Measurements from ENCODE around the gene SHC4.
A peak's percentile ranks its signal among the peaks of the same experiment; 100 is the strongest.
"Not testable (repeated sequence)": the region's sequence is repeated elsewhere in the genome, so short reads cannot be mapped to it uniquely, and the experiment has no call there.

The SHC4 gene

DNA sequence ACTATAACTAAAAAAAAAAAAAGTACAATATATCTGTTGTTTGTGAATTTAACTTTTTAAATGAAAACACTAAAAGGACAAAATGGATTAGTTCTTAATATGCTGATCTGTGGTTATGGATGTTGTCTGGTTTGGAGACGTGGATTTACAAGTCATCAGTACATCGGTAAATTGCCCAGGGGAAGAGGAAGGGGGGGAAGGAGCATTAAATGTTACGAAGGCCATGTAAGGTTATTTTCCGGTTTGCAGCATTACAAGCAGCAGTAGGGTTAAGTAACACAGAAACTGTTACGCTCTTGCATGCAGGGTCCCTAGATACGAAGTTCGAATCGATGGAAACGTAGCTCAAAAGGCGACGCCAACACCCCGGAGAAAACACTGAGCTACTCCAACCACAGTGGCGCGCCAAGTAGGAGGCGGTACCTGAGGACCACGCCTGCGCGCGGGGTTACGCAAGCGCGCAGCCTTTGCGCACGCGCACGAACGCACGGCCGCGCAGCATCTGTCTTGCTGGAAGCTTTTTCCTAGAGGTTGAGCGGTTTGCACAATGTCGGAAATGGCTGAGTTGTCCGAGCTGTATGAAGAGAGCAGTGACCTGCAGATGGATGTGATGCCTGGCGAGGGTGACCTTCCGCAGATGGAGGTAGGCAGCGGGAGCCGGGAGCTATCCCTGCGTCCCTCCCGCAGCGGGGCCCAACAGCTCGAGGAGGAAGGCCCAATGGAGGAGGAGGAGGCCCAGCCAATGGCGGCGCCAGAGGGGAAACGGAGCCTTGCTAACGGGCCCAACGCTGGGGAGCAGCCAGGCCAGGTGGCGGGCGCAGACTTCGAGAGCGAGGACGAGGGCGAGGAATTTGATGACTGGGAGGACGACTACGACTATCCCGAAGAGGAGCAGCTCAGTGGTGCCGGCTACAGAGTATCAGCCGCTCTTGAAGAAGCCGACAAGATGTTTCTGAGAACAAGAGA is 85.8 kb downstream of the SHC4 start, which contains the start of gene EID1:
Gene EID1 (plus strand): TSS at position 505 of the 966 bp plus-strand sequence. CDS start 43 bp downstream, at position 548.
- peak; percentile 62 for DNase-seq

DNA sequence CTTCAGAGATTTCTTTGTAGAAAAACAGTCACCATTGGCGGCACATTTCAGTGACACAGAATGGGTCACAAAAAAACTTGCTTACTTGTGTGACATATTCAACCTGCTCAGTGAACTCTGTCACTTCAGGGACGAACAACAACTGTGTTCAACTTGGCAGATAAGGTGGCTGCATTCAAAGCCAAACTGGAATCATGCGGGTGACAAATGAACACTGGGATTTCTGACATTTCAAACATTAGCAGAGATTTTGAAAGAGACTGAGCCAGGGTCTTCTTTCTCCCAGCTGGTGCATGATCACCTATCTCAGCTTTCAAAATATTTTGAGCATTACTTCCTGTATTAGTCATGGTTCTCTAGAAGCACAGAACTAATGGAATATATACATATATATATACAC is 87.7 kb downstream of the SHC4 start:
- DNase-seq: no peak

GRCh38 chr15:48875241-48875960 is 88.3 kb downstream of the SHC4 start:
- no peak for DNase-seq

DNA sequence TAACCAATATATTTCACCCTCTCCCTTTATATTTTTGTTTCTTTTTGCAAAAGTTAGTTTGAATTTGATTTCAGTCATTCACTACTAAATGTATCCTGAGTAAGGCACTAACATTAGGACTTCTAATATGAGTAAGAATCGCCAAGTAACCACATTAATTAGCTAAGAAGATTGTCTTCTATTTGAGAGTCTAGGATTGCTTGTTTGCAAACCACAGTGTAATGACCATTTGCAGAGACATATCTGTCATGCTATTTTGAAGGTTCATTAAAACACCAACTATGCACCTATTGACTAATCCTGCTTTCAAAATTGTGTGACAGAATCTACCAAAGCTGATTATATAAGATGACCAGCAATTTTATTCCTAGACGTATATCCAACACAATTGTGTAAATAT is 91.1 kb downstream of the SHC4 start:
- no peak for DNase-seq

DNA sequence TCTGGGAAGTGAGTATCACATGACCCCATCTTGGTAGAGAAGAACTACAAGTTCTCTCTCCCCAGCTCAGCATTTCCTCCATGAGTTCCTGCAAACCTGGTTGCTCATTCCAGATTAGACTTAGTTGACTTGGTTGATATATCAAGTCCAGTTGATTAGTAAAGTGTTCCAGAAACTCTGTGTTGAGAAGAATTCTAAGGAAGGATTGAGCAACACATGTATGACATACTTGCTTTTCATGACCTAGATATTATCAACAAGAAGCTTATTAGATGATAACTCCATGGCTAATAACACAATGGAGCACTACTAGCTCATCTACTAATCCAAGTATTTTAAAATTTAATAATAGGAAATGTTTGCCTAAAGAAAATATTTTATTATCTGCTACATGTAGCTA is 92.2 kb downstream of the SHC4 start:
- no peak for DNase-seq

GRCh38 chr15:48869966-48870365 is 93.8 kb downstream of the SHC4 start:
- no peak for DNase-seq

- DNase-seq: no peak
Measured at GRCh38 chr15:48868536-48868935, 95.2 kb downstream of the SHC4 start.

GRCh38 chr15:48868023-48868422 is 95.7 kb downstream of the SHC4 start:
- DNase-seq: no peak

GRCh38 chr15:48866141-48866563 is 97.6 kb downstream of the SHC4 start:
- DNase-seq: no peak

- DNase-seq: no peak
Measured at GRCh38 chr15:48865370-48866079, 98.2 kb downstream of the SHC4 start.

DNA sequence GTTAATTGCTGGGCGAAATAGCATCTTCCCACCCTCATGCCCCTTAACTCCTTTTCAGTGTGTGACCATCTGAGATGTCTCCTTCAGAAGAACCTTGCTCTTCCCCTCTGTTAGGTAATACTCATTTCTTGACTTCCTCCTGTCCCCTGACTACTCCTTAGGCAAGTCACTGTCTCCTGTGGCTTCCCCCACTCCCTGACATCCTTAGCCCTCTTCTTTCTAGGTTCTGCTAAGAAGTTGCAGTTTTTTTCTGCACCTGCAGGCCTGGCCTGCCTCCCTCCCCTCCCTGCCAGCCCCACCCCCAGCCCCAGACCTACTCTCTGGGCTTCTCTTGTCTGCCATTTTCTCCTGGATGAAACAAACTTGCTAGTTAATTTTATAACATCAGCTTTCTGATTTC is 101.0 kb downstream of the SHC4 start:
- no peak for DNase-seq

DNA sequence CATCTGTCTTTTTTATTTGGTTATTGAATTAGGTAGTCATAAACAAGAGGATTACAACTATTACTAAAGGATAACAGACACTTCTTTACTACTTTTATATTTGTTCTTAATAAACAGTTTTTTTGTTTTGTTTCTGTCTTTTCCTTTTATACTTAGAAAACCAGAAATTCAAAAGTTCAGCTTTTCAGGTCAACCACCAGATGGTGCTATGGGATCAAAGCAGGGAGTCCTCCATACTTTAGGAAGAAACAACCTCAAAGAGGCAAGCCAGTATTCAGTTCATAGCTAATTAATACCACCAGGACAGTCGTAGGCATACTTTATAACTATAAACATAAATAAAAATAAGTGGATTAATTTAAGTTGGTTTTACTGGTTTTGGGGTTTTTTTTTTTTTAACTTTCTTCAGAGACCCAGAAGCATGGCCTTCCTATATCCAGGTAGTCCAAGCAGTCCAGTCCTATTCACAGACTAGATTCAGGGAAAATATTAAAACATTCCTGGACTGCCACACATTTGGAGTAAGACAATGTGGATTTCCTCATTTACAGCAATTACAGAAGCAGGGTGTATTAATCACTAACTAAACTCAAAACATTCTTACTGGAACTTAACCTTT is 101.8 kb downstream of the SHC4 start:
- peak; percentile 12 for DNase-seq

DNA sequence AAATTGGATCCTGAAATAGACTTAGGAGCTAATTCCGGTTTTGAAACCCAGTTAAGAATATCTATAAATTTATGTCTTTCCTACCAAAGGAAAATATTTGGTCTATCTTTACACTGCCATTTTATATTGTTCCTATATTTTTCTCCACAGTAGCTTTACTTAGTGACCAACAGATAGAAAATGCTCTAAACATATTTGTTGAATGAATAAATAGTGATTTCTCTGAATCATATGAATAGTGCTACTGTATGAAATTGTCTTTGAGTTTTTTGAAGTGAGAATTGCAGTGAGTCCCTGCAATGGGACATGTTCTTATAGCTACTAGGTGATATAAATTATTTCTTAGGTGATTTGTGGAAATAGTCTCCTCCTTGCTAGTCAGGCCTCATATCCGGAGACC is 104.3 kb downstream of the SHC4 start:
- DNase-seq: no peak

DNA sequence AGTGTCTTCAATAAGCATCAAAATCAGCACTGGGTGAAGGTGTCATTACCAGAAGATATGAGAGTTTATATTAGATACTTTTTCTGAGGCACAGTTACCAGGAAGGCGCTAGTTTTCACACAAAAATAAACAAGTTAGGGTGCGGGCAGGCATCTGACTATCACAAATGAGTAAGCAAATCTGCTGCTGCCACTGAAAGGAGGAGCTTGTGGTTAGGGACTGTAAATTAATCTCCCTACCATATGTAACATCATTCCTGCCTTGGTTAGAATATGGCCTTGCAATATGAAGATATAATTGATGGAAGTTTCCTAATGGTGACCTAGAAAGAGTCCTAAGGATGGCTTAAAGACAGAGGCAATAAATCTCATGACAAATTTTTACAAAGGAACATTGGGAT is 105.3 kb downstream of the SHC4 start:
- no peak for DNase-seq

- no peak for DNase-seq
Measured at GRCh38 chr15:48856942-48857341, 106.8 kb downstream of the SHC4 start.

- DNase-seq: no peak
Measured at GRCh38 chr15:48855501-48856440, 107.9 kb downstream of the SHC4 start.

DNA sequence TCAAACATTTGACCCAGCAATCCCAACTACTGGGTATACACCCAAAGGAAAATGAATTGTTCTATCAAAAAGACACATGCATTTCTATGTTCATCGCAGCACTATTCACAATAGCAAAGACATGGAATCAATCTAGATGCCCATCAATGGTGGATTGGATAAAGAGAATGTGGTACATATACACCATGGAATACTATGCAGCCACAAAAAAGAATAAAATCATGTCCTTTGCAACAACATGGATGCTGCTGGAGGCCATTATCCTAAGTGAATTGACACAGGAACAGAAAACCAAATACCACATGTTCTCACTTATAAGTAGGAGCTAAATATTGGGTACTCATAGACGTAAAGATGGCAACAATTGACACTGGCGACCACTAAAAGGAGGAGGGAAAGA is 109.3 kb downstream of the SHC4 start:
- DNase-seq: not testable (repeated sequence)

GRCh38 chr15:48851956-48852355 is 111.8 kb downstream of the SHC4 start:
- DNase-seq: no peak

DNA sequence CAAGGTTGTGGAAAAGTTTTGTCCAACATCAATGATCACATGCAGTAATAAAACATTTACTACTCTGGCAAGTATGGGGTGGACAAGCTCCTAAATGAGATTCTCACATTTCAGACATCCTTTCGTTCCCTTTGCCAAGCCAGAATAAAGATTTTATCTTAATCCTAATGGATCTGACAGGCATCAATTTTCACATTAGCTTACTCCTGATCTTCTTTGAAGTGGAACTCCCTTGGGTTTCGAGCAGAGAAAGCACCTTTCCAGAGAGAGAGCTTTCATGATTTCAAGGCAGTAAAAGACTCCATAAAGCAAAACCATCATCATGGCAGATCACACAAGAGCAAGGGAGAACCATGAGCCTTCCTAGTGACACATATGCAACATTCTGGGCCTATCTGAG is 113.1 kb downstream of the SHC4 start:
- DNase-seq: no peak

DNA sequence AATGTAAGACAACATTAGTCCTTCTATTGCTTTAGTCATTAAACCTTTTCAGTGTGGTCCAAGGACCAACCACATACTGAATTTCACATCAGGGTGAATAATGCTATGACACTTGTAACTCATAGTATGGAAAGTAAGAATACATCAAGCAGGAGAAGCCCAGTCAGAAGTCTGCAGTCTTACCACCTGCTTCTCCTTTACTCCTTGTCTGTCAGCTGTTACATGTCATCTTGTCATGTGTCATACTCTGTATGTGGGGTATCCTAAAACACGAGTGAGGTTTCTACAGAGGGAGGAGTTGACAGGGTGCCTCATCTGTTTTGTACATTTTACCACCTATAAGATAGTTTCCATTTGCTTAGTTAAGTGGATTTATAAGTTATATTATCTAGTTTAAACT is 118.6 kb downstream of the SHC4 start:
- DNase-seq: no peak

DNA sequence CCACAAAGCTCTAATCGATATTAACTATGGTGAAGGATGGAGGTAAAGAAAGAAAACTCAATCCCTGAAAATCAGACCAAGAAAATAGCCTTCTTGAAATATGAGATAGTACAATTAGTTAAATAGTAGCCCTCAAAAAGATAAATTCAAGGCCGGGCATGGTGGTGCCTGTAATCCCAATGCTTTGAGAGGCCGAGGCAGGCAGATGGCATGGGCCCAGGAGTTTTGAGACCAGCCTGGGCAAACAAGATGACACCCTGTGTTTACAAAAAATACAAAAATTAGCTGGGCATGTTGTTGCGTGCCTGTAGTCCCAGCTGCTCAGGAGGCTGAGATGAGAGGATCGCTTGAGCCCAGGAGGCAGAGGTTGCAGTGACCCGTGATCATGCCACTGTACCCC is 121.2 kb downstream of the SHC4 start:
- no peak for DNase-seq

- DNase-seq: no peak
Measured at GRCh38 chr15:48834756-48835155, 129.0 kb downstream of the SHC4 start.
